KOPT-K1 (cell line): ENCODE results near the gene SOBP.

ENCODE experiments used
- H3K27ac ChIP-seq: fragments of 200-600 bp; sonication (generic); 2 replicates; pipeline ENCODE4 v1.5.1; 2016; ENCODE audit warnings: antibody characterized with exemption, mild to moderate bottlenecking, low read depth, low read length; ENCODE audit not compliant: poor library complexity, severe bottlenecking
- H3K36me3 ChIP-seq: fragments of 200-600 bp; sonication (generic); 2 replicates; pipeline ENCODE4 v1.5.1; 2017; ENCODE audit warnings: antibody characterized with exemption, mild to moderate bottlenecking, low read length, moderate library complexity; ENCODE audit not compliant: insufficient read depth
- H3K9me3 ChIP-seq: fragments of 200-600 bp; sonication (generic); 2 replicates; pipeline ENCODE4 v1.5.1; 2017; ENCODE audit warnings: antibody characterized with exemption, low read length, mild to moderate bottlenecking; ENCODE audit not compliant: insufficient read depth, poor library complexity, severe bottlenecking

The SOBP gene

GRCh38 chr6:107644513-107644912 is 154.6 kb downstream of the SOBP start:
- Histone ChIP-seq H3K27ac (no peak overlapping the region), H3K36me3 (no peaks in the 10 kb centered on the region), H3K9me3 (no peaks in the 10 kb centered on the region)

GRCh38 chr6:107645740-107646139 is 155.8 kb downstream of the SOBP start:
- H3K9me3 ChIP-seq = no peaks in the 10 kb centered on the region
- no peak overlapping the region for H3K27ac ChIP-seq
- H3K36me3 ChIP-seq = no peaks in the 10 kb centered on the region

GRCh38 chr6:107646176-107646575 is 156.3 kb downstream of the SOBP start:
- Histone ChIP-seq H3K9me3 (no peaks in the 10 kb centered on the region), H3K36me3 (no peaks in the 10 kb centered on the region), H3K27ac (no peak overlapping the region)

- Histone ChIP-seq H3K36me3 (no peaks in the 10 kb centered on the region), H3K9me3 (no peaks in the 10 kb centered on the region), H3K27ac (no peak overlapping the region)
Measured at GRCh38 chr6:107646776-107647438, 157.0 kb downstream of the SOBP start.

- H3K36me3 ChIP-seq = no peaks in the 10 kb centered on the region
- H3K9me3 ChIP-seq = no peaks in the 10 kb centered on the region
- no peak overlapping the region for H3K27ac ChIP-seq
Measured at GRCh38 chr6:107647439-107647948, 157.6 kb downstream of the SOBP start.

GRCh38 chr6:107648983-107649382 is 159.1 kb downstream of the SOBP start:
- H3K27ac ChIP-seq = no peak overlapping the region
- no peaks in the 10 kb centered on the region for H3K9me3 ChIP-seq
- no peaks in the 10 kb centered on the region for H3K36me3 ChIP-seq

DNA sequence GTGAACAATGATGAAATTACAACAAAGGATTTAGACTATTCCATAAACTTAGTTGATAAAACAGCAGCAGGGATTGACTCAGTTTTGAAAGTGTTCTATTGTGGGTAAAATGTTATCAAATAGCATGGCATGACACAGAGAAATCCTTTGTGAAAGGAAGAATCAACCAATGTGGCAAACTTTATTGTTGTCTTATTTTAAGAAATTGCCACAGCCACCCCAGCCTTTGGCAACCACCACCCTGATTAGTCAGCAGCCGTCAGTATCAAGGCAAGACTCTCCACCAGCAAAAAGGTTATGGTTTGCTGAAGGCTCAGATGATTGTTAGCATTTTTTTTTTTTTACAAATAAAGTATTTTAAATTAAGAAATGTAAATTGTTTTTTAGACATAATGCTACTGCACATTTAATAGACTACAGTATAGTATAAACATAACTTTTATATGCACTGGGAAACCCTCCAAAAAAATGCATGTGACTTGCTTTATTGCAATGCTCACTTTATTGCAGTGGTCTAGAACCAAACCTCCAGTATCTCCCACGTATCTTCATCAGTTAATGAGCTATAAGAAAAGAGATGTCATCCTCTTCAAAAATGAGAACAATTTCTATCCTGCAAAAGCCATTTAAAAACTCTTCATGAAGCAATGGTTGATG is 162.7 kb downstream of the SOBP start:
- no peak overlapping the region for H3K27ac ChIP-seq
- H3K9me3 ChIP-seq = no peaks in the 10 kb centered on the region
- H3K36me3 ChIP-seq = no peaks in the 10 kb centered on the region

GRCh38 chr6:107653183-107653580 is 163.3 kb downstream of the SOBP start:
- Histone ChIP-seq H3K27ac (no peak overlapping the region), H3K9me3 (no peaks in the 10 kb centered on the region), H3K36me3 (no peaks in the 10 kb centered on the region)

- H3K9me3 ChIP-seq = no peaks in the 10 kb centered on the region
- H3K27ac ChIP-seq = no peak overlapping the region
- no peaks in the 10 kb centered on the region for H3K36me3 ChIP-seq
Measured at GRCh38 chr6:107653861-107654394, 164.0 kb downstream of the SOBP start.

GRCh38 chr6:107654764-107655163 is 164.8 kb downstream of the SOBP start:
- Histone ChIP-seq H3K9me3 (no peaks in the 10 kb centered on the region), H3K27ac (no peak overlapping the region)

DNA sequence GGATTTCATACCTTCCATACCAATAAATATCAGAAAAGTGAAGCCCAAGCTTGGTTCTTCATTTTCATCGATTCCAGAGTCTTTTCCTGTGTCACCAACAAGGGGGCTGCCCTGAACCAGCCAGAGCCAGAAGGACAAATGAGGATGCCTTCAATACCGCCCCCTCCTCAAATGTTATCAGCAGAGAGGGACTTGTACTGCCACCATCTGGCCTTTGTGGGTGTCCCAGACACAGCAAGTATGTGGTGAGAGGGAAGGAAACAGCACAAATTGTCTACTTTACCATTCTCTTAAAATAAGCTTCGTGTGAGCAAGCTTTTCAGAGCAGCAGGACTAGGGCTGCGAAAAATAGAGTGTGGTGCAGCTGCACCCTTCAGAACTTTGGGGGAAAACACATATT is 165.3 kb downstream of the SOBP start:
- no peak overlapping the region for H3K27ac ChIP-seq
- H3K36me3 ChIP-seq = no peaks in the 10 kb centered on the region

More at GRCh38 chr6:107654764-107655163, 164.8 kb downstream of the SOBP start:
- no peaks in the 10 kb centered on the region for H3K36me3 ChIP-seq

DNA sequence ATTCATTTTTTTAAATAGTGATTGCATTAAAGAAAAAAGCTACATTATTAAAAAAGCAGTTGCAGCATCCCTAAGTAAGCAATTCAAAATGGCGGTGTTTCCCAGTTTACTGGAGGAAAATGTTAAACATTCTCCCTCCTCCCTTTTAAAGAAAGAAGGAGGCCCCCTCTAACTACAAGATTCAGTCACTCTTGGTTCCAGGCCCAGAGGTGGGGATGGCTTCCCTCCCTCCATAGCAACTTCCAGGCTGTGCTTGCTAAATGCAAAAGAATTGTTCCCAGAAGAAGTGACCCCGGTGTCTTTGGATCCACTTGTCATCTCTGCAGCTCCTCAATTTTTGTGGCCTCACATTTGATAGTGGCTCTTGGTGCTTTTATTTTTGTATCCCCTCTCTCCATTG is 165.9 kb downstream of the SOBP start:
- no peak overlapping the region for H3K27ac ChIP-seq
- no peaks in the 10 kb centered on the region for H3K36me3 ChIP-seq
- no peaks in the 10 kb centered on the region for H3K9me3 ChIP-seq

More for the DNA sequence above, 165.3 kb downstream of the SOBP start:
- H3K9me3 ChIP-seq = no peaks in the 10 kb centered on the region

GRCh38 chr6:107656401-107656800 is 166.5 kb downstream of the SOBP start:
- Histone ChIP-seq H3K36me3 (no peaks in the 10 kb centered on the region), H3K27ac (peak overlapping the region; percentile 17), H3K9me3 (no peaks in the 10 kb centered on the region)

- Histone ChIP-seq H3K27ac (peak overlapping the region; percentile 17), H3K36me3 (no peaks in the 10 kb centered on the region), H3K9me3 (no peaks in the 10 kb centered on the region)
Measured at GRCh38 chr6:107656883-107657282, 167.0 kb downstream of the SOBP start.

- Histone ChIP-seq H3K9me3 (no peaks in the 10 kb centered on the region), H3K36me3 (no peaks in the 10 kb centered on the region), H3K27ac (peak overlapping the region; percentile 17)
Measured at GRCh38 chr6:107657373-107657754, 167.4 kb downstream of the SOBP start.
